ENCODE results near the gene C1orf226. TPM values are rescaled to one million over a fixed set of nuclear protein-coding genes. Genes with fewer than 3 reads are reported as not detected.

The C1orf226 gene
- total RNA-seq, 1 donor from 2014 or later, result 0.52 TPM

DNA sequence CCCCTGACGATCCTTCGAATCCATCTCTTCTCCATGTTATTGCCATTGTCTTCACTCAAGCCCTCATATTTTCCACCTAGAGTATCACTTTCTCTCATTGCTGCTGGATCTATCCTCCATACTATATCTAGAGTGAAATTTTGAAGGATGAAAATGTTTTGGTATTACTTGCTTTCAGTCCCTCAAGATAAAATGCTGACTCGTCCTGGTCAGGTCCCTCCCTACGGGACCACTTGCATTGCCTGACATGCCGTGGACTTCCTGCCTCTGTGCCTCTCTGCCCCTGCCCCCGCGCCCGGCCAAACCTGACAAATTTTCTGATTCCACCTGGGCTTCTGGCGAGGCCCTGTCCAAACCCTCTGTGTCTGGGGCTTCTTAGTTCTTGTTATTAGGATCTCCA is 28.4 kb upstream of the C1orf226 start:
- H3K27ac ChIP-seq (ENCODE audit: low read depth, low read length), result no peak overlapping the region
- H3K9ac ChIP-seq (ENCODE audit: low read depth in 1 of 3, low read length in 3 of 3), result no peak overlapping the region
- H3K9me3 ChIP-seq (ENCODE audit: control insufficient read depth in 3 of 3, low read length in 3 of 3), result no peaks in the 10 kb centered on the region
- peaks cover 0 to 2% (median 0%) of the 10 kb centered on the region in 3 donors for H3K4me1 ChIP-seq (ENCODE audit: control insufficient read depth in 3 of 3, insufficient read depth in 3 of 3, low read length in 3 of 3)
- no peak overlapping the region for H3K4me3 ChIP-seq (ENCODE audit: low read length in 3 of 3)
- no peaks in the 10 kb centered on the region for H3K36me3 ChIP-seq (ENCODE audit: control insufficient read depth in 3 of 3, insufficient read depth in 3 of 3, low read length in 3 of 3)
- peaks cover 0 to 3% (median 0%) of the 10 kb centered on the region in 3 donors for H3K27me3 ChIP-seq (ENCODE audit: control insufficient read depth in 3 of 3, insufficient read depth in 3 of 3, low read length in 3 of 3)

GRCh38 chr1:162353702-162354101 is 27.8 kb upstream of the C1orf226 start:
- H3K9ac ChIP-seq (ENCODE audit: low read depth in 1 of 3, low read length in 3 of 3), result no peak overlapping the region
- peaks cover 0 to 2% (median 0%) of the 10 kb centered on the region in 3 donors for H3K4me1 ChIP-seq (ENCODE audit: control insufficient read depth in 3 of 3, insufficient read depth in 3 of 3, low read length in 3 of 3)
- peaks cover 0 to 3% (median 0%) of the 10 kb centered on the region in 3 donors for H3K27me3 ChIP-seq (ENCODE audit: control insufficient read depth in 3 of 3, insufficient read depth in 3 of 3, low read length in 3 of 3)
- no peak overlapping the region for H3K27ac ChIP-seq (ENCODE audit: low read depth, low read length)
- no peaks in the 10 kb centered on the region for H3K36me3 ChIP-seq (ENCODE audit: control insufficient read depth in 3 of 3, insufficient read depth in 3 of 3, low read length in 3 of 3)
- H3K9me3 ChIP-seq (ENCODE audit: control insufficient read depth in 3 of 3, low read length in 3 of 3), result no peaks in the 10 kb centered on the region
- no peak overlapping the region for H3K4me3 ChIP-seq (ENCODE audit: low read length in 3 of 3)

DNA sequence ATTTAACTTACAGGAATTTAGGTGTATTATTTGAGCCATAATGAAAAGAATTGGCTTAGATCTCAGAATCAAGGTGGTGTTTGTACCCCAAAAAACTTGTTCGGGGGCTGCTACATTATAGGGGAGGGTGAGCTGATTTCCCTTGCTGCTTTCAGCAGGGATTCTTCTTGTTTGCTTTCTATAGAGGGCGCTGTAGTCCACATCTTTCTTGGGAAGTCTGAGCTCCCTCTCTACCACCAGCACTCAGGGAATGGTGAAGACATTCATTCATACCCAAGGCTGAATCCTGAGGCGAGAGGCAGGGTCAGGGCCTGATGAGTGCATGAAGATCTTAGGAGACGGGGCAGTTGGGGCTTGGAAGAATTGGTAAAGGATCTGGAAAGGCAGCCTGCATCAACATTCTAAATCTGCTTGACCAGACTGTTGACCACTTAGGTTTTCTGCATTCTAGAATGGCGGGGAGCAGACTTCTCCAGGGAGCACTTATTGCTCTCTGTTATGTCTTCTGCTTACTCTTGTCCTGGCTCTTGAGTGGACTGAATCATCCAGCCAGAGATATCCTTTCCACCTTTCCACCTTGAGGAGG is 23.8 kb upstream of the C1orf226 start:
- Histone ChIP-seq H3K27ac (ENCODE audit: low read depth, low read length) (no peak overlapping the region), H3K4me1 (ENCODE audit: control insufficient read depth in 3 of 3, insufficient read depth in 3 of 3, low read length in 3 of 3) (peaks cover 0 to 2% (median 0%) of the 10 kb centered on the region in 3 donors), H3K9ac (ENCODE audit: low read depth in 1 of 3, low read length in 3 of 3) (no peak overlapping the region), H3K4me3 (ENCODE audit: low read length in 3 of 3) (no peak overlapping the region), H3K9me3 (ENCODE audit: control insufficient read depth in 3 of 3, low read length in 3 of 3) (no peaks in the 10 kb centered on the region), H3K27me3 (ENCODE audit: control insufficient read depth in 3 of 3, insufficient read depth in 3 of 3, low read length in 3 of 3) (peaks cover 0 to 3% (median 0%) of the 10 kb centered on the region in 3 donors), H3K36me3 (ENCODE audit: control insufficient read depth in 3 of 3, insufficient read depth in 3 of 3, low read length in 3 of 3) (no peaks in the 10 kb centered on the region)

- H3K27me3 ChIP-seq (ENCODE audit: control insufficient read depth in 3 of 3, insufficient read depth in 3 of 3, low read length in 3 of 3), result no peaks in the 10 kb centered on the region
- no peak overlapping the region for H3K4me3 ChIP-seq (ENCODE audit: low read length in 3 of 3)
- no peaks in the 10 kb centered on the region for H3K36me3 ChIP-seq (ENCODE audit: control insufficient read depth in 3 of 3, insufficient read depth in 3 of 3, low read length in 3 of 3)
- H3K27ac ChIP-seq (ENCODE audit: low read depth, low read length), result no peak overlapping the region
- H3K9ac ChIP-seq (ENCODE audit: low read depth in 1 of 3, low read length in 3 of 3), result no peak overlapping the region
- no peaks in the 10 kb centered on the region for H3K9me3 ChIP-seq (ENCODE audit: control insufficient read depth in 3 of 3, low read length in 3 of 3)
- H3K4me1 ChIP-seq (ENCODE audit: control insufficient read depth in 3 of 3, insufficient read depth in 3 of 3, low read length in 3 of 3), result no peaks in the 10 kb centered on the region
Measured at GRCh38 chr1:162358928-162359327, 22.6 kb upstream of the C1orf226 start.

DNA sequence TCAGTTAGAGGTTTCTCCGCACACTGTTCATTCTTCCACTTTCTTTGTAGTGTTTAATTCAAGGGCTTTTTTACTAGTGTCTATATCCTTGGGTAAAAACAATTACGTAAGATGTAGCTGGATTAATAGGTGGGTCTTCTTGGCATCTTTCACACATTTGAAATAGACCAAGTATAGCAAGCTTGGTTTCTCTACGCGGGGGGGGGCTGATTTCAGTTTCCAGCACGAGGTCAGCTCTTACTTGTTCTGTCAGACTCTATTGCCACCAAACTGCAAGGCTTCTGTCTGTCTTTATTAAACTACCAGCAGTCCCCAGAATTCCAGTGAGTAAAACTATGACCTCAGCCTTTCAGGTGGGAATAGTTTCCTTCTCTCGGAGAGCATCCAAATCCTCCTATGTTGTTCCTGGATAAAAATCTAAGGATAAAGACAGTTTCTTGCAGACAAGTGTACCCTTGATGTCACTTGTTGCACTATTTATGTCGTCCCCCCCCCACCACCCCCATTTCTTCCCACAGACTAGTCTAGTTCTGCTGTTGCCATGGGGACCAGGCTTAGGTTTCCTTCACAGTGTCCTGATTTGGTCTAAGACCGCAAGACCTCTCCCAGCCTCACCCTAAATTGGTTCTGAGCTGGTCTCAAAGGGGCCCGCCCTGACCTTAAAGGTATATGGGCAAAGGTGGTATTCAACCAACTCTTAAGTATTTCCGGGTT is 21.8 kb upstream of the C1orf226 start:
- Histone ChIP-seq H3K4me3 (ENCODE audit: low read length in 3 of 3) (no peak overlapping the region), H3K27me3 (ENCODE audit: control insufficient read depth in 3 of 3, insufficient read depth in 3 of 3, low read length in 3 of 3) (no peaks in the 10 kb centered on the region), H3K36me3 (ENCODE audit: control insufficient read depth in 3 of 3, insufficient read depth in 3 of 3, low read length in 3 of 3) (no peaks in the 10 kb centered on the region), H3K9me3 (ENCODE audit: control insufficient read depth in 3 of 3, low read length in 3 of 3) (no peaks in the 10 kb centered on the region), H3K9ac (ENCODE audit: low read depth in 1 of 3, low read length in 3 of 3) (no peak overlapping the region), H3K4me1 (ENCODE audit: control insufficient read depth in 3 of 3, insufficient read depth in 3 of 3, low read length in 3 of 3) (no peaks in the 10 kb centered on the region), H3K27ac (ENCODE audit: low read depth, low read length) (no peak overlapping the region)

GRCh38 chr1:162360237-162360873 is 21.2 kb upstream of the C1orf226 start:
- H3K27ac ChIP-seq (ENCODE audit: low read depth, low read length), result no peak overlapping the region

DNA sequence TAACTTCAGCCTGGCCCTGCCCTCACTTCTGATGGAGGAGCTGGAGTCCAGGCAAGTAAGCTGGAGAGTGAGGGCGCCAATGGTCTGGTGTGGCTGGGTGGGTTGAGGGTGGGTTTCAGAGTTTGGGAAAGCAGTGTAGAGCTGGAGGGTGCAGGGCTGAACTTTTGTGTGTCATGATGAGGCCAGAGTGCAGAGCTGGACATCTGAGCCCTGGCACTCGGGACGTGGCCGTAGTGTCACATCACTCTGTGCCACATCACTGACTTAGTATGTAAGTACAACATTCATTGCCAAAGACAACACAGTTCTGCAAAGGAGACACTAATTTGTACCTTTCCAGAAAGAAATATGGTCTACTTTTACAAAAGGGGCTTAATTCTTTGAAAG is 20.7 kb upstream of the C1orf226 start:
- Histone ChIP-seq H3K36me3 (ENCODE audit: control insufficient read depth in 3 of 3, insufficient read depth in 3 of 3, low read length in 3 of 3) (no peaks in the 10 kb centered on the region), H3K4me1 (ENCODE audit: control insufficient read depth in 3 of 3, insufficient read depth in 3 of 3, low read length in 3 of 3) (no peaks in the 10 kb centered on the region), H3K4me3 (ENCODE audit: low read length in 3 of 3) (no peak overlapping the region), H3K9ac (ENCODE audit: low read depth in 1 of 3, low read length in 3 of 3) (no peak overlapping the region), H3K27ac (ENCODE audit: low read depth, low read length) (no peak overlapping the region), H3K9me3 (ENCODE audit: control insufficient read depth in 3 of 3, low read length in 3 of 3) (no peaks in the 10 kb centered on the region), H3K27me3 (ENCODE audit: control insufficient read depth in 3 of 3, insufficient read depth in 3 of 3, low read length in 3 of 3) (peaks cover 0 to 1% (median 0%) of the 10 kb centered on the region in 3 donors)

More at GRCh38 chr1:162360237-162360873, 21.2 kb upstream of the C1orf226 start:
- no peaks in the 10 kb centered on the region for H3K9me3 ChIP-seq (ENCODE audit: control insufficient read depth in 3 of 3, low read length in 3 of 3)
- no peaks in the 10 kb centered on the region for H3K36me3 ChIP-seq (ENCODE audit: control insufficient read depth in 3 of 3, insufficient read depth in 3 of 3, low read length in 3 of 3)
- no peaks in the 10 kb centered on the region for H3K4me1 ChIP-seq (ENCODE audit: control insufficient read depth in 3 of 3, insufficient read depth in 3 of 3, low read length in 3 of 3)
- no peaks in the 10 kb centered on the region for H3K27me3 ChIP-seq (ENCODE audit: control insufficient read depth in 3 of 3, insufficient read depth in 3 of 3, low read length in 3 of 3)
- H3K4me3 ChIP-seq (ENCODE audit: low read length in 3 of 3), result no peak overlapping the region
- no peak overlapping the region for H3K9ac ChIP-seq (ENCODE audit: low read depth in 1 of 3, low read length in 3 of 3)

DNA sequence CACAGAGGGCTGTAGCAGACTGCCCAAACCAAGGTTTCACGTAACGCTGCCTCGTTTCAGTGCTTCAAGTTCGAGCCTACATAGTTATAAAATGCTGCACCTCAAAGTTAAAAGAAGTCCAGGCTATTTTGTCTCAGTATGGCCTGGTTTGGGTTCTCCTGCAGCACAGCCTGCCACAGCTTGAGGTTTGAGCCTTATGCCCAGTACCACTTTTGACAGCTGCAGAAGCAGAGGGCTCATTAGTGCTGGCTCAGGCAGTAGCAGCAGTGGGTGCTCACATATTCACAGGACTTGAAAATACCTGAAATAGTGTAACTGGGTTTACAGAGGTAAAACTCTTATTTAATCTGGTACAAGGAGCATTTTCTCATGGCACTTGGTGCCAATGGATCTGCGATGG is 20.2 kb upstream of the C1orf226 start:
- H3K4me3 ChIP-seq (ENCODE audit: low read length in 3 of 3), result no peak overlapping the region
- H3K9me3 ChIP-seq (ENCODE audit: control insufficient read depth in 3 of 3, low read length in 3 of 3), result no peaks in the 10 kb centered on the region
- no peak overlapping the region for H3K27ac ChIP-seq (ENCODE audit: low read depth, low read length)
- peaks cover 0 to 3% (median 0%) of the 10 kb centered on the region in 3 donors for H3K27me3 ChIP-seq (ENCODE audit: control insufficient read depth in 3 of 3, insufficient read depth in 3 of 3, low read length in 3 of 3)
- H3K9ac ChIP-seq (ENCODE audit: low read depth in 1 of 3, low read length in 3 of 3), result no peak overlapping the region
- no peaks in the 10 kb centered on the region for H3K36me3 ChIP-seq (ENCODE audit: control insufficient read depth in 3 of 3, insufficient read depth in 3 of 3, low read length in 3 of 3)
- H3K4me1 ChIP-seq (ENCODE audit: control insufficient read depth in 3 of 3, insufficient read depth in 3 of 3, low read length in 3 of 3), result no peaks in the 10 kb centered on the region

GRCh38 chr1:162363823-162364222 is 17.7 kb upstream of the C1orf226 start:
- no peaks in the 10 kb centered on the region for H3K36me3 ChIP-seq (ENCODE audit: control insufficient read depth in 3 of 3, insufficient read depth in 3 of 3, low read length in 3 of 3)
- peaks cover 0 to 3% (median 0%) of the 10 kb centered on the region in 3 donors for H3K27me3 ChIP-seq (ENCODE audit: control insufficient read depth in 3 of 3, insufficient read depth in 3 of 3, low read length in 3 of 3)
- H3K9ac ChIP-seq (ENCODE audit: low read depth in 1 of 3, low read length in 3 of 3), result no peak overlapping the region
- no peaks in the 10 kb centered on the region for H3K4me1 ChIP-seq (ENCODE audit: control insufficient read depth in 3 of 3, insufficient read depth in 3 of 3, low read length in 3 of 3)
- H3K4me3 ChIP-seq (ENCODE audit: low read length in 3 of 3), result no peak overlapping the region
- no peak overlapping the region for H3K27ac ChIP-seq (ENCODE audit: low read depth, low read length)
- H3K9me3 ChIP-seq (ENCODE audit: control insufficient read depth in 3 of 3, low read length in 3 of 3), result no peaks in the 10 kb centered on the region

DNA sequence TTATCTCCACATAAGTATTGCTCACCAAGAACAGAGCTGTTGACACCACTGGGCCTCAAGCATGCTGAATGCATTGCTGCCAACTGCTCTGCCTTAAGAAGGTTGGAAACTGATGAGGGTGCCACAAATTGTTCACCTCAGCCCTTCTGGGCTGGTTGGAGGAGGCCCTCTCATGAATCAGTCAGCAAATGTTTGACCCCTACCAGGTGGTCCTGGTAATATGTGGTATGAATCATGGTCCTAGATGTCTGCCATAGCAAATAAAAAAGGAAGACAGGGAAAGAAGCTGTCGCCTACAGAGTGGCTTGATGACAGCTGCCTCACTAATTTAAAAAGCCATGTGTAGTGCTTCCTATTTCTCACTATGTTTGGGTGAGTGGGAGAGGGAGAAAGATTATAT is 17.0 kb upstream of the C1orf226 start:
- Histone ChIP-seq H3K36me3 (ENCODE audit: control insufficient read depth in 3 of 3, insufficient read depth in 3 of 3, low read length in 3 of 3) (no peaks in the 10 kb centered on the region), H3K4me1 (ENCODE audit: control insufficient read depth in 3 of 3, insufficient read depth in 3 of 3, low read length in 3 of 3) (no peaks in the 10 kb centered on the region), H3K4me3 (ENCODE audit: low read length in 3 of 3) (no peak overlapping the region), H3K27me3 (ENCODE audit: control insufficient read depth in 3 of 3, insufficient read depth in 3 of 3, low read length in 3 of 3) (peaks cover 0 to 3% (median 0%) of the 10 kb centered on the region in 3 donors), H3K9me3 (ENCODE audit: control insufficient read depth in 3 of 3, low read length in 3 of 3) (no peaks in the 10 kb centered on the region), H3K27ac (ENCODE audit: low read depth, low read length) (no peak overlapping the region), H3K9ac (ENCODE audit: low read depth in 1 of 3, low read length in 3 of 3) (no peak overlapping the region)

All from skeletal muscle tissue (tissue), 4 donors.